ENCODE data around the gene CLEC4A.
"Not testable (repeated sequence)": the region's sequence is repeated elsewhere in the genome, so short reads cannot be mapped to it uniquely, and the experiment has no call there.

CLEC4A gene

GRCh38 chr12:8123124-8123912 is at the start of gene CLEC4A:
Gene CLEC4A, plus strand, starts transcription at chr12:8123617. Its CDS starts 262 bp downstream, at chr12:8123879.
- peak; percentile 49 for DNase-seq (ENCODE audit: low spot score)

- DNase-seq (ENCODE audit: low spot score), result no peak
Observed at GRCh38 chr12:8075935-8076334, 47.5 kb upstream of the CLEC4A start.

GRCh38 chr12:8076366-8076765 is 47.1 kb upstream of the CLEC4A start:
- no peak for DNase-seq (ENCODE audit: low spot score)

- DNase-seq (ENCODE audit: low spot score), result no peak
Observed at GRCh38 chr12:8077207-8077606, 46.2 kb upstream of the CLEC4A start.

- DNase-seq (ENCODE audit: low spot score), result no peak
Observed at GRCh38 chr12:8078398-8078797, 45.0 kb upstream of the CLEC4A start.

GRCh38 chr12:8078916-8079315 is 44.5 kb upstream of the CLEC4A start:
- no peak for DNase-seq (ENCODE audit: low spot score)

GRCh38 chr12:8080120-8080519 is 43.3 kb upstream of the CLEC4A start:
- DNase-seq (ENCODE audit: low spot score), result no peak

- DNase-seq (ENCODE audit: low spot score), result peak; percentile 17
Observed at GRCh38 chr12:8081251-8081920, 42.0 kb upstream of the CLEC4A start.

GRCh38 chr12:8082808-8083100 is 40.7 kb upstream of the CLEC4A start:
- DNase-seq (ENCODE audit: low spot score), result no peak

GRCh38 chr12:8084351-8084750 is 39.1 kb upstream of the CLEC4A start:
- DNase-seq (ENCODE audit: low spot score), result not testable (repeated sequence)

GRCh38 chr12:8087666-8088065 is 35.8 kb upstream of the CLEC4A start:
- no peak for DNase-seq (ENCODE audit: low spot score)

- DNase-seq (ENCODE audit: low spot score), result no peak
Observed at GRCh38 chr12:8088574-8088973, 34.8 kb upstream of the CLEC4A start.

- not testable (repeated sequence) for DNase-seq (ENCODE audit: low spot score)
Observed at GRCh38 chr12:8089277-8089676, 34.1 kb upstream of the CLEC4A start.

GRCh38 chr12:8089716-8090115 is 33.7 kb upstream of the CLEC4A start:
- DNase-seq (ENCODE audit: low spot score), result no peak

- DNase-seq (ENCODE audit: low spot score), result no peak
Observed at GRCh38 chr12:8093291-8093690, 30.1 kb upstream of the CLEC4A start.

- DNase-seq (ENCODE audit: low spot score), result no peak
Observed at GRCh38 chr12:8096281-8096915, 27.0 kb upstream of the CLEC4A start.

- no peak for DNase-seq (ENCODE audit: low spot score)
Observed at GRCh38 chr12:8099235-8099634, 24.2 kb upstream of the CLEC4A start.

GRCh38 chr12:8108808-8109398 is 14.5 kb upstream of the CLEC4A start:
- DNase-seq (ENCODE audit: low spot score), result peak; percentile 82

GRCh38 chr12:8113117-8113516 is 10.3 kb upstream of the CLEC4A start:
- DNase-seq (ENCODE audit: low spot score), result not testable (repeated sequence)

- DNase-seq (ENCODE audit: low spot score), result no peak
Observed at GRCh38 chr12:8120072-8120713, 3.2 kb upstream of the CLEC4A start.

GRCh38 chr12:8127138-8127537 is 3.7 kb downstream of the CLEC4A start:
- no peak for DNase-seq (ENCODE audit: low spot score)

Data from globus pallidus (tissue), 1 donor.